Right kidney (tissue), 1 donor: ENCODE data around the gene DPP9.

Source experiments
- DNase-seq: peaks from one replicate; pipeline ENCODE4 v3.0.0-alpha.2; 2016

Gene DPP9

GRCh38 chr19:4709440-4710280, 14.0 kb downstream of the DPP9 start:
- no peak for DNase-seq

DNA sequence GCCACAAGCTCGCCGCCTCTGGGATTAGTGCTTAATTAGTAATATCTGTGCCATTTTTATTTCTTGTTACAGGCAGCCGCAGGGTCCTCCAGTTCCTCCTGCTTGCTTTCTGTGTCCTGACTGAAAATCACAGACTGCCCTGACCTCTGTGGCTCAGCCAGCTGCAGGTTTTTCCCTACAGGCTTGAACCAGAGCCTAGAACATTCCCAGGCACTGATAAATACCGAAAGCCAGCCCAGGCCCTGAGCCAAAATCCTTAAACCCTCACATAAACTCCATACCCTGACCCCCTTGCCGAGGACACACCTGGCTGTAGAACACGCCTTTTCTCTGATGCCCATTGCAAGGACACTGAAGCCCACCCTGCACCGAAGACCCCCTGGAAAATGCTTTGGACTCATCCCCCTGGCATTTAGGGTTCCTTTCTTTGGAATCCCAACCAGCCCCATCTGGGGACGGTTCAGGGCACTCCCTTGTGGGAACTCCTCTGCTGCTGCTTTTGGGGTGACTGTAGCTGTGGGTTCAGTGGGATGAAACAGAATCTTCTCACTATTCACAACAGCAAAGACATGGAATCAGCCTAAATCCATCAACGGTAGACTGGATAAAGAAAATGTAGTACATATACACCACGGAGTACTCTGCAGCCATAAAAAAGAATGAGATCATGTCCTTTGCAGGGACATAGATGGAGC, 15.5 kb downstream of the DPP9 start:
- DNase-seq = no peak

- no peak for DNase-seq
Measured at GRCh38 chr19:4707322-4707721, 16.3 kb downstream of the DPP9 start.

DNA sequence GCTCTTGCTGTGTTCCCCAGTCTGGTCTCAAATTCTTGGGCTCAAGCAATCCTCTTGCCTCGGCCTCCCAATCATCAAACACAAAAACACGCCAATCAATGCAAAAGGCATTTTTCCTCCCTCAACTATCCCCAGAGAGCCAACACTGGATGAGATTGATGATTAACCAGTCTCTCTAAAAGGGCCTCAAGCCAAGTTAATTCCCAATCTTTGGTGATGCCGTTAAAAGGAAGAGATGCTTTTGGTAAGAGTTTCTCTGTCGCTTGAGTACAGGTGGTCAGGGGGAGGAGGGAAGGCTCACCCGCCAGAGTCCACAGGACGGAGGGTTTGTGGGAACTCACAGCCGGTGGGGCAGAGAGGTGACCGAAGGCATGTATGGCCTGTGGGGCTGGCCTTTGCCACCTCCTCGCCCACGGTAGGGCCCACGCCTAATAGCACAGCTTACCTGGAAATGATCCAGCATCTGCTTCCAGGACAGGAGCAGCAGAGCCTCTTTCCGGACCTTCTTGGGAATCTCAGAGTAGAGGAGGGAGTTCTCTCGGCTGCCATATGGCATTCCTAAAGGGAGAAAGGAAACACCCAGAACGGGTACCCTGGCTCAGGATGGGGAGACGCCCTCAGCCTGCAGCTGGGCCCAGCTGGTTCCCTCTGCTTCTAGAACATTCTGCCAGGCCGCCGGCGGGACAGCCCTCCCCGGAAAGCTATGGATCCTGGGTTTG, 18.1 kb downstream of the DPP9 start:
- no peak for DNase-seq

DNA sequence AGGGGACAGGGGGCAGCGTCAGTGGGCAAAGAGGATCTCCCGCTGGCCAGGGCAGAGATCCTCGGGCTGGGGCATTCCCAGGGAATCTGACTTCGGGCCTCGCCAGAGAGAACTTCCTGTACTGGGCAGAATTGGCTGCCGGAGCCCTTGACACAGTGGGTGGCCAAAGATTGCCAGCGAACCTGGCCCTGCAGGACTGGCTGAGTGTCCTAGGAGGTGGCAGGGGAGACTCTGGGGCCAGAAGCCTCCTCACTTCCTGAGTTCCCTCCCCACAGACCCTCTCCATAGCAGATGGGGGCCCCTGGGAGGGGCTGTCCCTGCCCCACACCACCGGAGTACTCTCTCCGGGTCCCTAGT, 19.3 kb downstream of the DPP9 start:
- DNase-seq = no peak

DNA sequence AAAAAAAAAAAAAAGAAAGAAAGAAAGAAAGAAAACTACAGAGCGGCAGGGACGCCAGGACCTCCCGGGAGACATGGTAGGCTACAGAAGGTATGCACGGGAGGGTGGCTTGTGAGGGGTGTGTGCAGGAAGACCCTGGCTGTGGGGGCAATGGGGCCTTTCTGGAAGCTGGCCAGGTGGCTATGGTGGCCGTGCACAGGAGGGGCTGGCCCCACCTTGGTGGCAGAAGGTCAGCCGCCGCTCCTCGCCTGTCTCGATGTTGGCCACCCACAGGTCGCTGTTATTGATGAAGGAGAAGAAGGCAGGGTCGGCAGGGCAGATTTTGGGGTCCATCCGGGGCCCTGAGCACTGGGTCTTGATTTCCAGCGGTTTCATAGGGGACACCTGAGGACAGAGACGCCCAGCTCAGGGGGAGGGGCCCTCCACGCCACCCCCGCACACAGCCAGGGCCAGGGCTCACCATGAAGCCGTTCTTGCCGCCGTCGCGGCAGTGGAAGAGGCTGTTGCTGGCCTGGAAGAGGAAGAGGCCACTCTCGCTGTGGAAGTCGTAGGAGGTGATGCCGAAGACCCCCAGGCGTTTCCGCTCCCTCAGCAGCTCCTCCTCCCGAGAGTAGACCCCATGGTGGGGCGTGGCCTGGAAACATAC, 19.8 kb downstream of the DPP9 start:
- DNase-seq = no peak

GRCh38 chr19:4702764-4703163, 20.9 kb downstream of the DPP9 start:
- DNase-seq = no peak

DNA sequence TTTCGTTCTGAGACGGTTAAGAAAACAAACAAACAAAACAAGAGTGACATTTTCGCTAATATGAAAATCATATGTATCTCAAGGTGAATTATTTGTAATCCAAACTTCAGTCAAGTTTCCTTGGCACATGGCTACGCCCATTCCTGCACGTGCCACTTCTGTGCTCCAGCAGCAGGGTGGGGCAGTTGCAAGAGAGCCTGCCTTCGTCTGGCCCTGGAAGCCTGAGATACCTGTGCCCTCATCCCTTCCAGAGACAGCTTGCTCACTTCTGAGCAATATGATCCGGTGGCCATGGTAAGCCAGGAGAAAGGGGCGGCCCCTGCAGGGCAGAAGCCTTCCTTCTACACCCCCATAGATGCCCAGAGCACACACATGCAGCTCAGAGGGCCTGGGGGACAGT, 22.1 kb downstream of the DPP9 start:
- DNase-seq = no peak

GRCh38 chr19:4700693-4700970, 23.0 kb downstream of the DPP9 start:
- no peak for DNase-seq

GRCh38 chr19:4699826-4700692, 23.6 kb downstream of the DPP9 start:
- no peak for DNase-seq

- no peak for DNase-seq
Measured at GRCh38 chr19:4697304-4697703, 26.3 kb downstream of the DPP9 start.

DNA sequence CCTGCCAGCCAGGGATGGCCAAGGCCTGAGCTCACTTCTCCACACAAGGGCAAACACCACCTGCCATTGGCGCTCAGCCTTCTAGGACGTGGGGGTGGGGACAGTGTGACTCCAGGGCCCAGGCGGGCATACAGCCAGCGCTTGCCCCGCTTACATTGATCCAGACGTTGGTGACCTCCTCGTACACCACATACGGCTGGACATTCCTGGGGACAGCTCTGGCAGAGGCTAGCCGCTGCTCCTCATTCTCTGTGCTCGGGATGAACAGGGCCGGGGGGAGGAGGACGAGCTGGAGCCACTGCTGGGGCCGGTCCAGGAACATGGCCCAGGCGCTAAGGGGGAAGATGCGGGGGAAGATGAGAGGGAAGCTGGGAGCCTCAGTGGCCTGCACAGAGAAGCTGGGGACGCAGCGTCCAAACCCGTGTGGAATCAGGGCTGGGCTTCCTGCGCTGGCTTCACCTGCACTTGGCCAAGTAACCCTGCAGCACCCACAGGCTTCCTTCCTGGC, 28.4 kb downstream of the DPP9 start:
- DNase-seq = no peak

DNA sequence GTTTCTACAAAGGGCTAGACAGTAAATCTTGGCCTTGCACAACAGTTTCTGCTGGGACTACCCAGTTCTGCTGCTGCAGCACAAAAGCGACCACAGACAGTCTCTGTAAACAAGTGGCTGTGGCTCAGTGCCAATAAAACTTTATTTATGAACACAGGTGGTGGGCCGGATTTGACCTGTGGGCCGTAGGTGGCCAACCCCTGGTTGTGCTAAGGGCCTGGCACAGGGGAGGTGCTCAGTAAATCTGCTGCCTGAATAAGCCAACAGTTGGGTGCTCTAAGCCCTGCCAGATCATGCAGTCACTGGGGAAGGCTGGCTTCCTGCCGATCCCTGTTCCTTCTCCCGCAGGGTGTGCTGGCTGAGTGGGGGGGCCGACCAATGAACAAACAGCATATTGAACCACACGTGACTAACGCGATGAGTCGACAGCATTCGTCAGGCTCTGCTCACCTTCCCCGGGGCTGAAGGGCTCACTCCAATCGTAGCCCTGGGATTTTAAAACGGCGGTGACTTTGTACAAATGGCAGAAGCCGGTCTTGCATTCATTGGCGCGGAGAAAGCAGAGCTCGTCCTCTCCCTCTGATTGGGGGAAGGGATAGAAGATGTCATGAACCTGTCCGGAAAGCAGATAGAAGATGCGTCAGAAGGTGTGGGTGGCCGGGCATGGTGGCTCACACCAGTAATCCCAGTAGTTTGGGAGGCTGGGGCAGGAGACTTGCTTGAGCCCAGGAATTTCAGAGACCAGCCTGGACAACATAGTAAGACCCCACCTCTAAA, 29.2 kb downstream of the DPP9 start:
- DNase-seq = no peak

DNA sequence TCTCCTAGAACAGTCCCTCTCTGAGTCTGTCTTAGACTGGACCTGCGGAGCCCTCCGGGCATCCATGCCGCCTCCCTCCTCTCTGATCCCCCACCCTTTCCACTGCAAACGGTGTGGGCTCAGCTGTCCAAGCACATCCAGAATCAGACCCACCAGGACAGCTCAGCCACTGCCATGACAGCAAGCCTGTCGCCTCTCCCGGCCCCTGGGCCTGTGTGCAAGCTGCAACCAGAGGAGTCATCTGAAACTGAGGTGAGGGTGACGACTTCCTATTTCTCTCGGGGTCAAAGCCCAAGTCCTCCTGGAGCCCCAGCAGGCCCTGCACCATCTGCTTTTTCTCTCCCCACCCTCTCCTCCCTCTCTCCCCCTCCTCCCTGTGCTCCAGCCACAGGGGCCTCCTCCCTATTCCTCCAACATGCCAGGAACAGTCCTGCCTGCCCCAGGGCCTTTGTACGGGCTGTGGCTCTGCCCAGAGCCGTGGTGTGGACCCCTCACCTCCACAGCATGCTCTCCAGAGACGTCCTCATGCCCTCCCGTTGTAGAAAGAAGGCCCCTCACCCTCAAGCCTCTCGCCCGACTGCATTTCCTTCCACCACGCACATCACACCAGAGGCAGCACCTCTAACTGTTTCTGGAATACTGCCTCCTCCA, 30.0 kb downstream of the DPP9 start:
- DNase-seq = no peak

GRCh38 chr19:4693078-4693350, 30.6 kb downstream of the DPP9 start:
- DNase-seq = no peak

DNA sequence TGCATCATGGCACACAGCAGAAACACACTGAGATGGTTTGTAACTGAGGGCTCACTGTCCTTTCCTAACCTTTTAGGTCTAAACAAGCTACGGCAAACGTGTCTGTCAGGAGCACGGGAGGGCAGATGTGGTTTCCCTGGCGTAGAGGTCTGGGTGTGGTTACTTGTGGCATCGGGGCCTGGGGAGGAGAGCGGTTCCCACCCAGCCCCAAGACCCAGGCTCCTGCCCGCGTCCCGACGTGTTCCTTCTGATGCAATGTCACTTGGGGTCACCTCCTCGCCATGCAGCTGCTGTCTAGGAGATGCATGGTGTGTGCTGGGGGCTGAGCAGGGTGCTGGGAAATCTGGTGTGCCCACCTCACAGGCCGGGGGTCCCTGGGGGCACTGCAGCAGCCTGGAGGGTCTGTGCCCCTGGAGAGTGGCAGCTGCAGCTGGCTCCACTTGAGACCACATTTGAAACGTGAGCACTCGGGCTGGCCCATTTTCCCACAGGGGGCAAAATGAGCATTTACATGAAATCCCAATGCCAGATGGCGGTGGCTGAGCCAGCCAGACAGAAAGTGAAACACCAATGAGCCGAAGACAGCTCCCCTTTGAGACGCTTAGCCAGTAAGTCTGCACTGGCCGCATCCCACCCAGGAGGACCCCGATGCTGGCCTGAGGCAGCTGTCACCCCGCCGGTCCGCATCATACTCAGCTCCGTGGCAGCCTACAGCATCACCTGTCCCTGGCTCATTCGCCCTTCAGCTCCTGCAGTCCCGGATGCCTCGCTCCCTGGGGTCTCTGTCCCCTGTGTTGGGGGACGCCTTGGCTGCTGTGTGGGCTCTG, 31.2 kb downstream of the DPP9 start:
- DNase-seq = no peak

GRCh38 chr19:4691373-4691772, 32.3 kb downstream of the DPP9 start:
- no peak for DNase-seq

GRCh38 chr19:4690361-4690760, 33.3 kb downstream of the DPP9 start:
- DNase-seq = no peak

DNA sequence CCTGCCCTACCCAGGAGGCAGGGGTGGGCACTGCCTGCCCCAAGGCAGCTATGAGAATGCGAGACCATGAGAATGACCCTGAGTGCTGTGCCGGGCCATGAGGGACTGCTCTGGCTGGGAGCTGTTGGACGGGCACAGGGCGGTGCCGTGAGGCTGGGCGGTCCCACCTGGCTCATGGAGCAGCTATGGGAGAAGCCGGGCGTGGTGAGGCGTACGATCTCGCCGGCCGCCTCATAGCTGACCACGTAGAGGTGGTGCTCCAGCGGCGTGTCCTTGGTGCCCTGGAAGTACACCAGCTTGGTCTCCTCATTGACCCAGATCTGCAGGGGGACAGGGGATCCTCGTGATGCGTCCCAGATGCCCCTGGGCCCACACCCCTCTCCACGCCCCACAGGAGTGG, 34.2 kb downstream of the DPP9 start:
- DNase-seq = no peak

DNA sequence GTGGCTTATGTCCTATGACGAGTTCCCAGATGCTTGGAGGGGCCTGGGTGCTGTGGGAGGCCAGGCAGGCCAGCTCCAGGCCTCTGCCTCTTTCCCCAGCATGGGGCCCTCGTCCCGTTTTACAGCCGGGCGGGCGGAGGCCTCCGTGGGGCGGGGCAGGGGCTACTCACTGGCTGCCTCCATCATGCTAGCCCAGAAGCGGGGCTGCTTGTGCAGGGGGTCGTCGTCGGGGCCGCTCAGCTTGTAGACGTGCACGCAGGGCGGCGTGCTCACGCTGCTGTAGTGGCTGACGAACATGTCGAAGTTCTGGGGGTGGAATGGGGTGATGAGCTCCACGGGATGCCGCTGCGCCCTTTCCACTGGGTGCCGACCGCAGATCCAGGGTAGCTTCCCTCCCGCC, 35.1 kb downstream of the DPP9 start:
- DNase-seq = no peak
